ENCODE measurements around the gene RBBP5. TPM values are rescaled to one million over a fixed set of nuclear protein-coding genes. Genes with fewer than 3 reads are reported as not detected.

Gene RBBP5
- total and polyA plus RNA-seq, 4 donors = 3.8 to 15.4 (median 7.1) TPM

- H3K4me1 ChIP-seq (ENCODE audit: control insufficient read depth in 1 of 2, insufficient read depth in 2 of 2, low read length in 2 of 2) = no peaks in the 10 kb centered on the region
- H3K27ac ChIP-seq (ENCODE audit: low read depth in 1 of 2, low read length in 2 of 2) = no peak within 1 kb of the TSS
- no peak for DNase-seq
- WGBS, 2 donors = 6 to 7% methylated on average over 38 to 53 of the region's 53 CpGs
- intact Hi-C loops (cut with DNase I) = no loop called here
- no peaks in the 10 kb centered on the region for H3K36me3 ChIP-seq (ENCODE audit: control insufficient read depth in 1 of 2, insufficient read depth in 2 of 2, low read length in 1 of 2)
- H3K9me3 ChIP-seq (ENCODE audit: control insufficient read depth, low read length) = no peaks in the 10 kb centered on the region
- H3K27me3 ChIP-seq (ENCODE audit: control insufficient read depth in 1 of 2, insufficient read depth in 2 of 2, low read length in 1 of 2) = no peaks in the 10 kb centered on the region
- ATAC-seq (ENCODE audit: low FRiP score) = no peak
- H3K4me3 ChIP-seq (ENCODE audit: low read length in 2 of 2) = no peak within 1 kb of the TSS
Measured at GRCh38 chr1:205042911-205043806, 78.6 kb downstream of the RBBP5 start, which contains the start of gene CNTN2. TSS of gene CNTN2 (plus strand) at chr1:205043212. CDS start at chr1:205053186, 9,974 bp downstream.

GRCh38 chr1:205041998-205042910 lies 79.5 kb downstream of the RBBP5 start:
- H3K27ac ChIP-seq (ENCODE audit: low read depth in 1 of 2, low read length in 2 of 2) = no peak overlapping the region
- ATAC-seq (ENCODE audit: low FRiP score) (no peak), DNase-seq (no peak)
- no peaks in the 10 kb centered on the region for H3K27me3 ChIP-seq (ENCODE audit: control insufficient read depth in 1 of 2, insufficient read depth in 2 of 2, low read length in 1 of 2)
- WGBS, 2 donors = 60 to 64% methylated on average over 16 of the region's 16 CpGs
- intact Hi-C loops (cut with DNase I) = no loop called here
- H3K9me3 ChIP-seq (ENCODE audit: control insufficient read depth, low read length) = no peaks in the 10 kb centered on the region
- no peaks in the 10 kb centered on the region for H3K4me1 ChIP-seq (ENCODE audit: control insufficient read depth in 1 of 2, insufficient read depth in 2 of 2, low read length in 2 of 2)
- H3K4me3 ChIP-seq (ENCODE audit: low read length in 2 of 2) = no peak overlapping the region
- no peaks in the 10 kb centered on the region for H3K36me3 ChIP-seq (ENCODE audit: control insufficient read depth in 1 of 2, insufficient read depth in 2 of 2, low read length in 1 of 2)

- no peaks in the 10 kb centered on the region for H3K4me1 ChIP-seq (ENCODE audit: control insufficient read depth in 1 of 2, insufficient read depth in 2 of 2, low read length in 2 of 2)
- WGBS, 2 donors = 19 to 27% methylated on average over 4 of the region's 4 CpGs
- H3K36me3 ChIP-seq (ENCODE audit: control insufficient read depth in 1 of 2, insufficient read depth in 2 of 2, low read length in 1 of 2) = no peaks in the 10 kb centered on the region
- ATAC-seq (ENCODE audit: low FRiP score) (no peak), DNase-seq (no peak)
- no peaks in the 10 kb centered on the region for H3K9me3 ChIP-seq (ENCODE audit: control insufficient read depth, low read length)
- no peak overlapping the region for H3K4me3 ChIP-seq (ENCODE audit: low read length in 2 of 2)
- H3K27ac ChIP-seq (ENCODE audit: low read depth in 1 of 2, low read length in 2 of 2) = no peak overlapping the region
- no peaks in the 10 kb centered on the region for H3K27me3 ChIP-seq (ENCODE audit: control insufficient read depth in 1 of 2, insufficient read depth in 2 of 2, low read length in 1 of 2)
- intact Hi-C loops (cut with DNase I) = no loop called here
Measured at GRCh38 chr1:205041001-205041715, 80.6 kb downstream of the RBBP5 start.

GRCh38 chr1:205038132-205038786 lies 83.5 kb downstream of the RBBP5 start:
- no peaks in the 10 kb centered on the region for H3K27me3 ChIP-seq (ENCODE audit: control insufficient read depth in 1 of 2, insufficient read depth in 2 of 2, low read length in 1 of 2)
- H3K9me3 ChIP-seq (ENCODE audit: control insufficient read depth, low read length) = no peaks in the 10 kb centered on the region
- no peak overlapping the region for H3K27ac ChIP-seq (ENCODE audit: low read depth in 1 of 2, low read length in 2 of 2)
- 82 to 91% methylated on average over 6 of the region's 6 CpGs for WGBS, 2 donors
- H3K36me3 ChIP-seq (ENCODE audit: control insufficient read depth in 1 of 2, insufficient read depth in 2 of 2, low read length in 1 of 2) = no peaks in the 10 kb centered on the region
- no peaks in the 10 kb centered on the region for H3K4me1 ChIP-seq (ENCODE audit: control insufficient read depth in 1 of 2, insufficient read depth in 2 of 2, low read length in 2 of 2)
- DNase-seq (no peak), ATAC-seq (ENCODE audit: low FRiP score) (no peak)
- intact Hi-C loops (cut with DNase I) = no loop called here
- no peak overlapping the region for H3K4me3 ChIP-seq (ENCODE audit: low read length in 2 of 2)

GRCh38 chr1:205037539-205037938 lies 84.2 kb downstream of the RBBP5 start:
- 82 to 85% methylated on average over 9 of the region's 9 CpGs for WGBS, 2 donors
- Histone ChIP-seq H3K4me1 (ENCODE audit: control insufficient read depth in 1 of 2, insufficient read depth in 2 of 2, low read length in 2 of 2) (no peaks in the 10 kb centered on the region), H3K9me3 (ENCODE audit: control insufficient read depth, low read length) (no peaks in the 10 kb centered on the region), H3K36me3 (ENCODE audit: control insufficient read depth in 1 of 2, insufficient read depth in 2 of 2, low read length in 1 of 2) (no peaks in the 10 kb centered on the region), H3K4me3 (ENCODE audit: low read length in 2 of 2) (no peak overlapping the region), H3K27me3 (ENCODE audit: control insufficient read depth in 1 of 2, insufficient read depth in 2 of 2, low read length in 1 of 2) (no peaks in the 10 kb centered on the region), H3K27ac (ENCODE audit: low read depth in 1 of 2, low read length in 2 of 2) (no peak overlapping the region)
- DNase-seq = no peak
- ATAC-seq (ENCODE audit: low FRiP score) = no peak
- intact Hi-C loops (cut with DNase I) = no loop called here

Other genes with a start within 250 kb of the RBBP5 start
- 1 to 10 TPM in 1 of 2 donors, under 1 TPM in 1; 0.16 to 1.3 TPM for gene CNTN2, start 78.8 kb downstream of the RBBP5 start, total RNA-seq
- not detected for gene CNTN2, start 78.8 kb downstream of the RBBP5 start, polyA plus RNA-seq
- 1 to 10 TPM; 3.1 to 4.1 TPM for gene TMEM81, start 37.5 kb downstream of the RBBP5 start, total RNA-seq
- 1 to 10 TPM; 1.1 to 2.2 TPM for gene TMEM81, start 37.5 kb downstream of the RBBP5 start, polyA plus RNA-seq
- 10 to 100 TPM; 14.3 to 17.6 TPM for gene DSTYK, start 89.7 kb upstream of the RBBP5 start, total RNA-seq
- gene DSTYK, start 89.7 kb upstream of the RBBP5 start, polyA plus RNA-seq = 1 to 10 TPM; 4.3 to 5.3 TPM
- 1 to 10 TPM; 6.2 to 8.2 TPM for gene TMCC2, start 106.0 kb upstream of the RBBP5 start, total RNA-seq
- gene TMCC2, start 106.0 kb upstream of the RBBP5 start, polyA plus RNA-seq = 1 to 10 TPM in 1 of 2 donors, under 1 TPM in 1; 0.69 to 1.0 TPM
- 1 to 10 TPM; 1.7 to 2.5 TPM for gene NUAK2, start 199.8 kb upstream of the RBBP5 start, total RNA-seq
- 1 to 10 TPM in 1 of 2 donors, under 1 TPM in 1; 0.49 to 3.0 TPM for gene NUAK2, start 199.8 kb upstream of the RBBP5 start, polyA plus RNA-seq
- gene KLHDC8A, start 234.9 kb upstream of the RBBP5 start, total RNA-seq = 1 to 10 TPM in 1 of 2 donors, not detected in 1; 1.2 TPM
- not detected for gene KLHDC8A, start 234.9 kb upstream of the RBBP5 start, polyA plus RNA-seq